ENCODE results near the gene ARID4A.
"Not testable (repeated sequence)": the region's sequence is repeated elsewhere in the genome, so short reads cannot be mapped to it uniquely, and the experiment has no call there.

ARID4A gene

DNA sequence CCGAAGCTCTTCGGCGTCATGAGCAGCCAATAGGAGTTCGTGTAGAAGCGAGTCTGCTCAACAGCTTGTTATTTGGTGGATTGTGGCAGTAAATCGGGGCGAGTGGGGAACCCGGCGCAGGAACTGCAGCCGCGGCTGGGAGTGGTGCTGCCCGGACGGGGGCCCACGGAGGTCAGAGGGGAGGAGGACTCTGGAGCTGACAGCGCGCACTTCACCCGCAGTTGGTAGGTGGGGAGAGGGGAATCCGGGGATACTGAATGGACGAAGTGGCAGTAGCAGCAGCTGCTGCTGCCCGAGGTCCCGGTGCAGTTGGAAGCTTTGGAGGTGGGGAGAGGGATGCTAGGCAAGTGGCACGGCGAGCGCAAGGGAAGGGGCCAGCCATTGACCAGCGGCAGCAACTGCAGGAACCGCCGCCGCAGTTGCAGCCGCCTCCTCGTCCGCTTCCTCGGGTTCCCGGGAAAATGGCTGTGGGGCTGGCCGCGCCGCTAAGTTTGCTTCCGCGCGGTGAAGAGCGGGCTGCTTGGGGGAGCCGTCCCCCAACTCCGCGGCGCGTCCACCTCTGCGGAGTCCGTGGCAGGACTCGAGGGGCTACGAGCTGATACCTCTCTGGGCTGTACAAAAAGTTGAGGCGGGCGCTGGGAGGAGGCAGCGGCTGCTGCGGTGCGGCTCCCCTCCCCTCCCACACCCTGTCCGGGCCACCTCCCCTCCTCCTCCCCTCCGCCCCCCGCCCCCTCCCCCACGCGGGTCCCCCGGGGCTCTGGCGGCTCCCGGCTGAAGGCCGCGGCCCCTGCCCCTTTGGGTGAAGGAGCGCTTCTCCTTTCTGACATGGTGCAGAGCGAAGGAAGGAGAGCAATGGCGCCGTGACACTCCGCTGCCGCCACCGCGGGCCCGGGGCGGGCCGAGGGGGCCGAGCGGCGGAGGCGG, at the start of gene ARID4A:
Gene ARID4A (plus strand): TSS at position 79 of the 924 bp plus-strand sequence. CDS start 1,300 bp downstream, outside the sequence.
- peak in 2 of 3 donors; percentile 55 to 62 for DNase-seq (ENCODE audit: low read depth in 3 of 3)

DNA sequence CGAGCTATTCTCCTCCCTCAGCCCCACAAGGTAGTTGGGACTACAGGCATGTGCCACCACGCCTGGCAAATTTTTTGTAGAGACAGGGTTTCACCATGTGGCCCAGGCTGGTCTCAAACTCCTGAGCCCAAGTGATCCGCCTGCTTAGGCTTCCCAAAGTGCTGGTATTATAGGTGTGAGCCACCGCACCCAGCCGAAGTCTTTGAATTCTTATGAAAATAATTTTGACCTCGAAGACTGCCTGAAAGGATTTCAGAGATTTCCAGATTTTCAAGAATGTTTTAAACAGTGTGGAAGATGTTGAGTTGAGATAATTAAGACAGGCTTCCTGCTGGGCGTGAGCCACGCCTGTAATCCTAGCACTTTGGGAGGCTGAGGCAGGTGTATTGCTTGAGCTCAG, 48.7 kb upstream of the ARID4A start:
- no peak for DNase-seq (ENCODE audit: low read depth in 3 of 3)

DNA sequence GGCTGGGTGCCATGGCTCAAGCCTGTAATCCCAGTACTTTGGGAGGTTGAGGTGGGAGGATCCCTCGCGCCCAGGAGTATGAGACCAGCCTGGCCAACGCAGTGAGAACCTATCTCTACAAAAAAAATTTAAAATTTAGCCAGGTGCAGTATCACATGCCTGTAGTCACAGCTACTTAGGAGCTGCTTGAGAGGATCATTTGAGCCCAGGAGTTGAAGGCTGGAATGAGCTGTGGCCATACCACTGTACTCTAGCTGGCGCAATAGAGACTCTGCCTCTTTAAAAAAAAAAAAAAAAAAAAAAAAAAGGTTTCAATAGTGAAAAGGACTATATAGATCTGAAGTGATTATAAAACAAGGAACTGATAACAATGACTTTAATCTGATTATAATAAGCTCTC, 40.2 kb upstream of the ARID4A start:
- DNase-seq (ENCODE audit: low read depth in 3 of 3): no peak

DNA sequence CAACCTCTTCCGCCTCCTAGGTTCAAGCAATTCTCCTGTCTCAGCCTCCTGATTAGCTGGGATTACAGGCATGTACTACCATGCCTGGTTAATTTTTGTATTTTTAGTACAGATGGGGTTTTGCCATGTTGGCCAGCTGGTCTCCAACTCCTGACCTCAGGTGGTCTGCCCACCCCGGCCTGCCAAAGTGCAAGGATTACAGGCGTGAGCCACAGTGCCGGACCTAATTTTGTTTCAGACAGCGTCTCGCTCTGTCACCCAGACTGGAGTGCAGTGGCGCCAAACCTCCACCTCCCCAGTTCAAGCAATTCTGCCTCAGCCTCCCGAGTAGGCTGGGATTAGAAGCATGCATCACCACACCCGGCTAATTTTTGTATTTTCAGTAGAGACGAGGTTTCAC, 36.4 kb upstream of the ARID4A start:
- DNase-seq (ENCODE audit: low read depth in 3 of 3): not testable (repeated sequence)

- DNase-seq (ENCODE audit: low read depth in 3 of 3): no peak
Measured at GRCh38 chr14:58265401-58265800, 33.0 kb upstream of the ARID4A start.

DNA sequence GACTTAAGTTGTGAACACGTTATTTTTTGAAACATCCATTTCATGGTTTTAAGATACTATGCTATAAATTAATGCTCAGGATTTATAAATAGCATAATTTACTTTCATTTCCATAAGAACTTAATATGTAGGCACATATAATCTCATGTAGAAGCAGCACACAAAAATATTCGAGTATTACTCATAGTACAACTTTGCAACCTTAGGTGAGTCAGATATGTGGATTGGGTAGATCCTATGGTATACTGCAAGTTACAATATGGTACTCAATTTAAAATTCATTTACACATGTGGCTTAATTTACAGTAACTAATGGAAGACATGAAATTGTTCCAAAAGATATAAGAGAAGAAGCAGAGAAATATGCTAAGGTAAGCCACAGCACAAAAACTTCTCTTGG, 27.7 kb upstream of the ARID4A start:
- no peak for DNase-seq (ENCODE audit: low read depth in 3 of 3)

GRCh38 chr14:58272588-58273372, 25.6 kb upstream of the ARID4A start:
- DNase-seq (ENCODE audit: low read depth in 3 of 3): no peak

GRCh38 chr14:58274881-58275280, 23.5 kb upstream of the ARID4A start:
- DNase-seq (ENCODE audit: low read depth in 3 of 3): no peak

GRCh38 chr14:58275527-58276190, 22.7 kb upstream of the ARID4A start:
- no peak for DNase-seq (ENCODE audit: low read depth in 3 of 3)

DNA sequence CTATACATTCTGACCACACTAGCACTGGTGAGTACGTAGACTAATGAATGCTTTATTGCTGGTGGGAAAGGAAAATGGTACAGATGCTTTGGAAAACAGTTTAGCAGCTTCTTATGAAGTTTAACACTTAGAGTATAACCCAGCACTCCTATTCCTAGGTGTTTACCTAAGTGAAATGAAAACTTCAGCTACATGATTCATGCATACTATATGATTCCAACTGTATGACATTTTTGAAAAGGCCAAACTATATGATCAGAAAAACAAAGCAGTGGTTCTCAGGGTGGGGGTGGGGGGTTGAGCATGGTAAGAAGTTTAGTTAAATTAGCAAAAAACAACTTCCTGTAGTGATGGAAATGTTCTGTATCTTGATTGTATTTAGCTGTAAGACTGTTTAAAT, 22.1 kb upstream of the ARID4A start:
- DNase-seq (ENCODE audit: low read depth in 3 of 3): no peak

DNA sequence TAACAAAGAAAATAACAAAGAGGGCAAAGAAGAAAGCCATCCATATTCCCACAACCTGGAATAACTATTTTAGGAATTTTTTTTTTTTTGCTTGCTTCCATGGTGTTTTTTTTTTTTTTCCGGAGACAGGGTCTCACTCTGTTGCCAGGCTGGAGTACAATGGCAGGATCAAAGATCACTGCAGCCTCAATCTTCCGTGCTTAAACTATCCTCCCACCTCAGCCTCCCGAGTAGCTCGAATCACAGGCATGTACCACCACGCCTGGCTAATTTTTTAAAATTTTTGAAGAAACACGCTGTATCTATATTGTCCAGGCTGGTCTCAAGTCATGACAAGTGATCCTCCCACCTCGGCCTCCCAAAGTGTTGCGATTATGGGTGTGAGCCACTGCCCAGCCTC, 20.2 kb upstream of the ARID4A start:
- no peak for DNase-seq (ENCODE audit: low read depth in 3 of 3)

GRCh38 chr14:58280954-58281787, 17.2 kb upstream of the ARID4A start:
- peak in 1 of 3 donors; percentile 13 for DNase-seq (ENCODE audit: low read depth in 3 of 3)

- DNase-seq (ENCODE audit: low read depth in 3 of 3): no peak
Measured at GRCh38 chr14:58281969-58282368, 16.4 kb upstream of the ARID4A start.

DNA sequence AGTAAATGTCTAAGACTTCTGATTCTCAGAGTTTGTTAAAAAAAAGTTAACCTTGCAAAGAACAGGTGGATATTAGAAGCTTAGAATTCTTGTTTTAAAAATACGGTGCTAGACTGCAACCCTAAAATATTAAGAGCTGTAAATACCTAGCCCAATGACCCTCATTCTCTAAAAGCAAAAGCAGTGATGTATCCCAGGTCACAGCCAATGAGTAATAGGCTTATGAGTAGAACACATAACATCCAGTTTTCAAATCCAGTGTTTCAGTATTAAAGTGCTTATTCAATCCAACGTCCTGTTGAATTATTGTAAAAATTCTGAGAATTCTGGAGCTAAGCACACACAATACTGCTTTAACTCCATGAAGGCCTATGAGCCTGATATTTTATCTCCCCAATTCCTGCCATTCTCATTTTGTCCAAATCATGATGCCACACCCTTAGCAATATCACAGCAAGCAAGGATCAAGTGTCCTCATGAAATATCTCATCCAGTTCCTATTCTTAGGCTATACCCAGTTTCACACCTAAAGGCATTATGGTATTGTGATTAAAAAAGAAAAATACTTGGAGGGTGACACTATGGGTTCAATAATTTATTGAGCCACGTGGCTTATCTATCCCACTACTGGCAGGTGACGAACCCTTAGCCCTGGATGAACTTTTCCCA, 15.3 kb upstream of the ARID4A start:
- DNase-seq (ENCODE audit: low read depth in 3 of 3): no peak

GRCh38 chr14:58283730-58284129, 14.6 kb upstream of the ARID4A start:
- no peak for DNase-seq (ENCODE audit: low read depth in 3 of 3)

DNA sequence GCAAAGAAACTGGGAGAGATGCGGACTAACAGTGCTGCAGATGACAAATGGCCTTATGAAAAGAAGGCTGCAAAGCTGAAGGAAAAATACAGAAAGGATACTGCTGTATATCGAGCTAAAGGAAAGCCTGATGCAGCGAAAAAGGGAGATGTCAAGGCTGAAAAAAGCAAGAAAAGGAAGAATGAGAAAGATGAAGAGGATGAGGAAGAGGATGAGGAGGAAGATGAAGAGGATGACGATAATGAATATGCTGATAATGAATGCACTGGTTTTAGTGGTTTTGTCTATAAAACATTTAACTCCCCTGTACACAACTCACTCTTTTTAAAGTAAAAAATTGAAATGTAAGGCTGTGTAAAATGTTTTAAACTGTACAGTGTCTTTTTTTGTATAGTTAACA, 13.2 kb upstream of the ARID4A start:
- no peak for DNase-seq (ENCODE audit: low read depth in 3 of 3)

- no peak for DNase-seq (ENCODE audit: low read depth in 3 of 3)
Measured at GRCh38 chr14:58287607-58288042, 10.7 kb upstream of the ARID4A start.

DNA sequence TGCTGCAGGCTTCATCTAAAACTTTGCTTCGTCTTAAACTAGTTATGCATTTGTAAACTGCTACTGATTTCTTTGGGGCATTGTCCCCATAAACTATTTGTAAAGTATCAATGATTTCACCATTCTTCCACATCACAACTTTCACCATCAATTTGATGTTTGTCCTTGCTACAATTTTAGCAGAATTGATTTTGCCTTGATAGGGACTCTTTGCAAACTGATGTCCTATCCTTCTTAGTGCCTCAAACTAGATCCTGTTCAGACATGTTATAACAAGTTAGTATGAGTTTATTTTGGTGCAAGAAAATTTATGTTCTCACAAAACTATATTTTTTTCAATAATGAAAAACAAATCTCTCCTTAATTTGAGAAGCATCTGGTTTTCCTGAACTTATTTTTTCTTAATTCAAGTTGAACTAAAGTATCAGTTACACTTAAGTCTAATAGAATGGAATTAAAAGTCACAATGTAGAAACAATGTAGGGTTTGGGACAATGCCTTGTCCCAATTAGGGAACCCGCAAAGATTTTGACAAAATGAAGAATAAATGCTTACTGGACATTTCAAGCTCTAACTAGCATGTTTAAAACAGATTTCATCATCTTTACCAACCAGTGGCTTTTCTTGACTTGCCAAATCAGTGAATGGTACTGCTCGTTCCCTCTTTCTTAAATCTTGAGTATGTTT, 10.1 kb upstream of the ARID4A start:
- DNase-seq (ENCODE audit: low read depth in 3 of 3): no peak

GRCh38 chr14:58291646-58292045, 6.7 kb upstream of the ARID4A start:
- no peak for DNase-seq (ENCODE audit: low read depth in 3 of 3)

DNA sequence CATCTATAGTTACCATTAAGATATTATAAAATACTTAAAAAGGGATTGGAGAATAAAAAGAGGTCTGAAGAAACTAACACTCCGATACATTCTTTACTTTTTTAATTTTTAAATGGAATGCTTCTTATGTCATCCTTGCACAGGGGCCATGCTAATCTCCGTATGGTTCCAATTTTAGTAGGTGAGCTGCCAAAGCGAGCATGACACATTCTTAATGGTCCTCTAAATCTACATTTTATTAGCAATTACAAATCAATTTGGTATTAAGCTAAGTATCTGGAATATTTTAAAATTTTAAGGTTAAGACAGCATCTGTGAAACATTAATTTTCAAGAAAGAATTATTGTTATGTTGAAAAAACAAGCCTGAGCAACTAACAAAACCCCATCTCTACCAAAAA, 6.2 kb upstream of the ARID4A start:
- no peak for DNase-seq (ENCODE audit: low read depth in 3 of 3)

Measured in stimulated activated CD4-positive, alpha-beta T cell treated with anti-CD3 and anti-CD28 coated beads, TNF-alpha, amount 100 ng/mL, for 48 hours (primary cell).